ENCODE results near the gene LHPP.

The LHPP gene

GRCh38 chr10:124448696-124449169, 12.9 kb upstream of the LHPP start:
- no peak for DNase-seq

DNA sequence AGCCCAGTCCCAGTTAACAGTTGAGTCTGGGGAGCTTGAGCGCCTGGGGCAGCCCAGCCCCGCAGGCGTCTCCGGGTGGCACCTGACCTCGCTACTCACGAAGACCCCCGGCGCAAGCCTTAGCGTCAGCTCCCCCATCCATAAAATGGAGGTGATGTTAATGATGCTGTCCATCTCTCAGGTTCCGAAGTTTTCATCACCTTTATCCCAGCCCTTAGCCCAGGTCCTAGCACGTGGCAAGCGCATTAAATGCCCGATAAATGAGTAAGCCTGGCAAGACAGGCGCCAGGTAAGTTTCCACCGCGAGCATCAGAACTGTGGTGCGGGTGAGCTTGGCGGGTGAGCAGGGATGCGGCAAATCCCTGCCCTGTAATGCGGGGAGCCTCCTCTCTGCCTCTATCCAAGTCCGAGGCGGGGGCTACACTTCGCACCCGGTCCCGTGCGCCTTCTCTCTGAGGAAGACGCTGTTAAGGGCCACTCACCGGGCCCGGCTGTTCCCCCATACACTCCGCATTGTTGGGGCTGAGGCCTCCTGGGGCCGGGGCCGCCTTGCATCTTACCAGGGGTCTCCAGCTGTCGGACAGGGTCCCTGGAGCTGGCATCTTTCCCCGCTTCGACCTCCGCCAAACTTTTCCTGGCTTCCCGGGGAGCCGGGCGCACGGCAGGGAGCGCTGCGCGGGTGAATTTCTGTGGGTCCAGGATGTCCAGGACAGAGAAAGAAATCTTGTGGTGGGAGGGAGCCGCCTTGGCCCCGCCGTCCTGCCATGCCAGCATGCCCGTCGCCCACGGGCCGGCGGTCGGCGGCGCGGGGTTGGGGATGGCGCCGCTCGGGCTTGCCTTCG, 12.2 kb upstream of the LHPP start:
- DNase-seq, result no peak

DNA sequence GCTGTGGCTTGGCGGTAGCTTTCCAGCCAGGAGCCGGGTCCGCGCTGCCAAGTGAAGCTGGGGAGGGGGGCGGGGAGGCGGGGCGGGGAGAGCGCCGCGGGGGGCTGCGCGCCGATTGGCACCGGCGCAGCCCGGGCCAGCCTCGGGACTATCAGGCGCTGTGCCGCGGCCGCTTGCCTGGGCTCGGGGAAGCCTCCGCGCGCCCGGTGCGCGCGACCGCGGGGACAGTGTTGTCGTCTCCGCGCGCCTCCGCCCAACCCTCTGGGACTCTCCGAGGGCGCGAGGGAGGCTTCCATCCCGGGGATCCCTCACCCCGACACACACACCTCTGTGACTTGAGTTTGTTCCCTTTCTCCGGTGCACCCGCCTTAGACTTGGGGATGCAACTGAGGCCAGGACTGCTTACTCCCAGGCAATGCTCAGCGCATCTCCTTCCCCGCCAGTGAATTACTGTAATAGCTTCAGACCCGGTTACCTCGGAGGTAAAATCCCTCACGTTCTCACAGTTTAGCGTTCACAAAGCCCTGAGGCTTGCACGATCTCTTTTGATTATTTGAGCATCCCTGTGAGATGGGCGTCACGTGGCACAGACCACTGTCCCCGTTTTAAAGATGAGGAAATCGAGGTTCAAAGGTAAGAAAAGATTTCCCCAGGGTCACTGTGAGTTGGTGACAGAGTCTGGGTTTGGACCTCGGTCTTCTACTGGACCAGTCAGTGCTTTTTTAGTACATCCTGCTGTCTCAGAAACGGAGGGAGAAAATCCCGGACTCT, 11.4 kb upstream of the LHPP start, which contains the start of gene NKX1-2:
TSS of gene NKX1-2 (minus strand) at position 24 of the 771 bp plus-strand sequence. CDS start 92 bp downstream, outside the sequence.
- DNase-seq, result no peak

DNA sequence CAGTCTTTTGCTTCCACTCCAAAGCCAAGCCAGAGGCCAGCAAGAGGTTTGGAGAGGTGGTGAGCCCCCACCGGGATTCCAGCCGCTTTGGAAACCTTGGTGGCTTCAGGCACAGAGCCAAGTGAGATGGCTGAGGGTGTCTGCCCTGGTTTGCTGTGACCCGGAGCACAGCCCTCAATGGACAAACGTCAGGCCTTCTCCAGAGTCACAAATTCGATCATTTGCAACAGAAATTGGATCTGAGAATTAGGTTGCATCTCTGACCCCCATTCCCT, 10.9 kb upstream of the LHPP start:
- no peak for DNase-seq

- DNase-seq, result no peak
These were observed 10.3 kb upstream of the LHPP start for GRCh38 chr10:124451276-124451675.

GRCh38 chr10:124453960-124454610, 7.5 kb upstream of the LHPP start:
- DNase-seq, result no peak

DNA sequence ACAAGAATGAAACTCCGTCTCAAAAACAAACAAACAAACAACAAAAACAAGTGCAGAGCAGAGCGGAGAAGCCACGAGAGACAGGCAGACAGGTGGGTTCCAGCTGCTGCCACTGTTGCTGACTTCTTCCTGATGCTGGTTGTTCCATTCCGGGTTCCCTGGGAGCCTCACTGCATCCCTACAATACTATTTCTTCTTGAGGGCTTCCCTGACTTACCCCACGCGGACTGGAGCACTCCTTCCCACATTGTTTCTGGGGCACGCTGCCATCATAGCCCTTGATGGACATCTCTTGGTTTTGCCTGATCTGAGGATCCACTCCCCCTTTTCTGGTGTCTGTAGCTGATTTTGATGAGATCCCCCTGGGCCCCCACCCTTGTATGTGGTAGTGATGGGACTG, 6.2 kb upstream of the LHPP start:
- DNase-seq, result no peak

GRCh38 chr10:124458473-124458872, 3.1 kb upstream of the LHPP start:
- no peak for DNase-seq

GRCh38 chr10:124458889-124459288, 2.7 kb upstream of the LHPP start:
- DNase-seq, result no peak

DNA sequence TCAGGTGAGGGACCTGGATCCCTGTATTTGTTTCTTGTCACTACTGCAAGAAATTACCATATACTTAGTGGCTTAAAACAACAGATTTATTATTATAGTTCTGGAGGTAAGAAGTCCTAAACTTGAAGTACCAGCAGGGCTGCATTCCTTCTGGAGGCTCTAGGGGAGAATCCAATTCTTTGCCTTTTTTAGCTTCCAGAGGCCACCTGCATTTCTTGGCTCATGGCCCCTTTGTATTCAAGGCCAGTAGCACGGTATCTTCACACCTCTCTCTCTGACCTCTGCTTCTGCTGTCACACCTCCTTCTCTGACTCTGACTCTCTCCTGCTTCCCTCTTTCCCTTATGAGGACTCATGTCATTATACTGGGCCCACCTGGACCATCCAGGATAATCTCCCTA, 2.2 kb upstream of the LHPP start:
- DNase-seq, result no peak

GRCh38 chr10:124460144-124460543, 1.5 kb upstream of the LHPP start:
- no peak for DNase-seq

GRCh38 chr10:124462348-124462695, 699 bp downstream of the LHPP start:
- no peak for DNase-seq

DNA sequence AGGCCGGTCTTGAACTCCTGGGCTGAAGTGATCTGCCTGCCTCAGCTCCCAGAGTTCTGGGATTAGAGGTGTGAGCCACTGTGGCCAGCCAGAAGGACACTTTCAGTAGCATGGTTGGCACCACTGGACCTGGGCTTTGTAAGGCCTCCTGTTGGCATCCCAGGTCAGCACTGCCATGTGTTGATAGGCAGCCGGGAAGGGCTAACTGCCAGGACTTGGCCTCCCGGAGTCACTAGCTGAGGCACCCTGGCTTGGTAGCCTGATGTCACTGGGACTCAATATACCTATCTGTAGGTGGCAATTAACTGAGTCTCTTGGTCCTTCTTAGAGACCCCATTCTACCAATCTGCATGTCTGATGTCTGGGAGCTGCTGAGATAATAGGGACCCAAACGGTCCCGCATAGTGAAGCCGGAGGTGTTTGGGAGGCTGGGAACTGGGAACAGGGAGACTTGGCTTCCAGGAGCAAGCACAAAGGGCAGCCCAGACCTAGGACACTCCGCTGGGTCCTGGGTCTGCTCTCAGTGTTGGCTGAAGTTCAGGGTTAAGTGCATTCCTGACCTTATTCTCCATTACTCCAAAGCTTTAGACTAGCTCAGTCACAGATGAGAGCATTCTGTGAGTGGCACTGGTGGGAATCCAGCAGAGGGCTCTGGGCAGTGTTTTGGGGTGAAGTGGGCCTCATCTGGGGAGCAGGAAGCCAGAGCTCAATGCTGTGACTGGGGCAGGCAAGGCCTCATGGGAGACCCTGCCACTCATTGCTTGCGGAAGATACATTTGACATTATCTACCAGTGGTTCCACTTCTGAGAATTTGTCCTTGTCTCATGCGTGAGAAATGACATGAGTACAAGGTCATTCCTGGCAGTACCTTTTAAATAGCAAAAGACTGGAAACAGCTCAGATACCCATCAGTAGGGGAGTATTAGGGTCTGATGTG, 2.7 kb downstream of the LHPP start:
- DNase-seq, result no peak

DNA sequence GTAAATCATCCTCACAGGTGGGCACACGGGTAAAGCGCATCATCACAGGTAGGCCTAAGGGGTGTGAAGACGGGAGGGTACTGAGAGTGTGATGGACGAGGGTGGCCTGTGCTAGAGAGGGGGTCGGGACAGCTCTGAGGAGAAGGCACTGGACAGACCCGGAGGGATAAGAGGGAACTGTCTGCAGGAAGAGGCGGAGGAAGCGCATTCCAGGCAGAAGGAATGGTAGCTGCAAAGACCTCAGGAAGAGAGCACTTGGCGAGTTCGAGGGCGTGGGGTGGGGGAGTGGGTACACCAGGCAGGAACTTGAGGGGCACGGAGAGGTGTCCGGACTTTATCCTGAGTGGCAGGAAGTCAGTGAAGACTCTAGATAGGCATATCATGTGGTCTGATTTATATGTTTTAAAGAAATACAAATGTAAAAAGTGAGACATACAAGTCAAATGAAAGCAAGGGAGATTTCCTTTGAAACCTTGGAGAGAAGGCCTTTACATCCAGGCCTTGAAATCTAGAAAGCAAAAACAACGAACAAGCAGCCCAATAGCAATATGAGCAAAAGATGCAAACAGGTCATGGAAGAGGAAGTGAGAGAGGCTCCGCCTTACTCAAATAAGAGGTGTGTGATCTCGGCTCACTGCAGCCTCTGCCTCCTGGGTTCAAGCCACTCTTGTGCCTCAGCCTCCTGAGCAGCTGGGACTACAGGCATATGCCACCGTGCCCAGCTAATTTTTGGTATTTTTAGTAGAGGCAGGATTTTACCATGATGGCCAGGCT, 3.6 kb downstream of the LHPP start:
- no peak for DNase-seq

- no peak for DNase-seq
These were observed 4.3 kb downstream of the LHPP start for GRCh38 chr10:124465777-124466488.

DNA sequence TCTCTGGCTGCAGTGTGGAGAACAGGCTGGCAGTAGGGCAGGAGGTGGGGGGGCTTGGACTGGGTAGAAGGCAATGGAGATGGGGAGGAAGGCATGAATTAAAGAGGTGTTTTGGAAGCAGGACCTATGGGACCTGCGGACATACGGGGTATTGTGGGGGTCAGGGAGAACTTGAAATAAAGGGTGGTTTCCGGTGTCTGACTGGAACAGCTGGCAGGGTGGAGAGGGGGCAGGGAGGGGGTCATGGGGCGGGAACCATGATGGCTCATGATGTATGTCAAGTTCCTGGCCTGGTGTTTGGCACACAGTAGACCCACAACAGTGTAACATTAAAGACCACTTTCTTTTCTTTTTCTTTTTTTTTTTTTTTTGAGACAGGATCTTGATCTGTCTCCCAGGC, 5.5 kb downstream of the LHPP start:
- DNase-seq, result no peak

DNA sequence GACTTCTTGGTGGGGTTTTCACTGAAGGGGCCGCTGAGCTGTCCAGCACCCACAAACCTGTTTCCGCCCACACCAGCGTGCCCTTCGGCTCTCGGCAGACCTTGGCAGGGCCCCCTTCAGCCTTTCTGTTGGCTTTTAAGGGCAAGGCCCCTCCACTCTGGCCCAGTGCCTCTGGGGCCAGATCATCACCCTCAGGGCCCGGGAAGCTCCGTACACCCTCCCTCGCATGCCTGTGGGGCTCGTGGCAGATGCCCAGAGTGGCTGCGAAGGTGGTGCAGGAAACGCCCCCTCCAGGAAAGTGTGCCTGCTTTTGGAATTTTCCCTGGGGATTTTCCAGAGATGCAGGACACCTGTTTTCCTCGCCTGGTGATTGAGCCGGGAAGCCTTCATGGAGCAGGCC, 7.0 kb downstream of the LHPP start:
- no peak for DNase-seq

DNA sequence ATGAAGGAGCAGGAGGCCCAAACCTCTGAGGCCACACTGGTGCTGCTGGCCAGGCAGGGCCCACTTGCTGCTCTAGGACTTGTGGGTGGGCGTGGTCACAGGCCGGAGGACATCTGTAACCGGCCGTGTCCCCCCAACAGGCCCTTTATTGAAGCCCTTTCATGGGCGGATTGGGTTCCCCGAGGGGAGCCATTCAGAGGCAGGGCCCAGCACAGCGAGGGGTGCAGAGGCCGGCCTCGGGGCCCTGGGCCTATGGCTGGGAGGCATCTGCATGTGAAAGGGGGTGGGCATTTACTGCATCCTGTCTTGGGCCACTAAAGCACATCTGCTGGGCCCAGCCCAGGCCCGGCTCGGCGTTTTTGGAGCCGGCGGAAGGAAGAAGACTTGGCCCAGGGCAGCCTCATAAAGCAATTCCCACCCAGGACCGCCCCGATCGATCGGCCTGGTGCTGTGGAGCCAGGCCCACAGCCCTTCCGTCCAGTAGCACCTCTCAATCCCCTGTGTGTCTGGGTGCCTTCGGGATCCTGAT, 8.4 kb downstream of the LHPP start:
- DNase-seq, result no peak

- DNase-seq, result no peak
These were observed 9.2 kb downstream of the LHPP start for GRCh38 chr10:124470544-124471434.

GRCh38 chr10:124472071-124472470, 10.4 kb downstream of the LHPP start:
- DNase-seq, result no peak

Data from SW 1271 (cell line).